HG03521 (cell line): ENCODE data around the gene NTF3.

Experiments used
- ATAC-seq: cut with Tn5 transposase; IDR thresholded peaks from one replicate; pipeline ENCODE4 v1.9.1; 2021; ENCODE audit warnings: mild to moderate bottlenecking, moderate library complexity; ENCODE audit not compliant: unreplicated experiment

NTF3 gene

GRCh38 chr12:5432011-5432400 is at the start of gene NTF3:
TSS of gene NTF3 (plus strand) at chr12:5432108. CDS start at chr12:5432325, 217 bp downstream.
- ATAC-seq, result no peak

GRCh38 chr12:5384015-5384414 is 47.9 kb upstream of the NTF3 start:
- no peak for ATAC-seq

GRCh38 chr12:5388581-5389535 is 43.0 kb upstream of the NTF3 start:
- no peak for ATAC-seq

GRCh38 chr12:5390174-5390799 is 41.6 kb upstream of the NTF3 start:
- no peak for ATAC-seq

GRCh38 chr12:5391653-5392052 is 40.3 kb upstream of the NTF3 start:
- ATAC-seq, result no peak

GRCh38 chr12:5392961-5393360 is 38.9 kb upstream of the NTF3 start:
- no peak for ATAC-seq

GRCh38 chr12:5395443-5396271 is 36.3 kb upstream of the NTF3 start:
- no peak for ATAC-seq

- no peak for ATAC-seq
Observed at GRCh38 chr12:5396541-5396940, 35.4 kb upstream of the NTF3 start.

GRCh38 chr12:5399266-5399665 is 32.6 kb upstream of the NTF3 start:
- ATAC-seq, result no peak

- no peak for ATAC-seq
Observed at GRCh38 chr12:5402009-5402935, 29.6 kb upstream of the NTF3 start.

GRCh38 chr12:5403411-5403810 is 28.5 kb upstream of the NTF3 start:
- ATAC-seq, result no peak

- ATAC-seq, result no peak
Observed at GRCh38 chr12:5407034-5407856, 24.7 kb upstream of the NTF3 start.

GRCh38 chr12:5409619-5410018 is 22.3 kb upstream of the NTF3 start:
- ATAC-seq, result no peak

GRCh38 chr12:5416571-5416970 is 15.3 kb upstream of the NTF3 start:
- ATAC-seq, result no peak

- ATAC-seq, result no peak
Observed at GRCh38 chr12:5417500-5417899, 14.4 kb upstream of the NTF3 start.

GRCh38 chr12:5428332-5429221 is 3.3 kb upstream of the NTF3 start:
- no peak for ATAC-seq

- ATAC-seq, result no peak
Observed at GRCh38 chr12:5429741-5430557, 2.0 kb upstream of the NTF3 start.
